Gastrocnemius medialis (tissue), 4 donors: Measurements from ENCODE around the gene MSH4.

Experiments used
- CTCF ChIP-seq, 5 experiments: fragments of 450-650 bp in 3 of 5; fragments of 200-600 bp in 2 of 5; sonication (generic) in 2 of 5; IDR thresholded peaks in 4 of 5; conservative IDR thresholded peaks in 1 of 5; 1 replicate in 4 of 5; 2 replicates in 1 of 5; pipeline ENCODE4 v1.5.1; 2016 to 2019; ENCODE audit warnings: antibody characterized with exemption in 5 of 5, mild to moderate bottlenecking in 3 of 5, moderate library complexity in 3 of 5
- POLR2A ChIP-seq, 2 donors: fragments of 450-650 bp; IDR thresholded peaks; one replicate each; pipeline ENCODE4 v1.6.1; 2017; ENCODE audit warnings: antibody characterized with exemption in 2 of 2, mild to moderate bottlenecking in 2 of 2, moderate library complexity in 2 of 2

GRCh38 chr1:75786901-75787493 is 9.7 kb upstream of the MSH4 start:
- TF ChIP-seq CTCF (IDR thresholded peaks at IDR 0.05 in 4 of 5, conservative IDR thresholded peaks at IDR 0.05 in 1 of 5) (no peak), POLR2A (IDR thresholded peaks at IDR 0.05) (no peak)
